PFSK-1 (cell line): Measurements from ENCODE around the gene SLC8A3.

ENCODE experiments used
- FOXP2 ChIP-seq: optimal IDR thresholded peaks from 2 replicates; pipeline ENCODE3; 2011; ENCODE audit warnings: borderline replicate concordance, control low read depth, inconsistent platforms; ENCODE audit not compliant: insufficient read depth; ENCODE audit errors: extremely low read length, extremely low read depth
- POLR2AphosphoS5 ChIP-seq: IDR thresholded peaks from 2 replicates; pipeline ENCODE4 v1.6.1; 2012; ENCODE audit warnings: low read depth, mild to moderate bottlenecking, control low read depth, low read length, moderate library complexity
- REST ChIP-seq, 2 experiments: IDR thresholded peaks; 2 replicates each; pipeline versions ENCODE4 v1.6.1 to v1.8.0; 2011 to 2012; ENCODE audit warnings: low read depth in 2 of 2, low read length in 2 of 2, control low read depth in 1 of 2, inconsistent platforms in 1 of 2, mild to moderate bottlenecking in 1 of 2, moderate library complexity in 1 of 2; ENCODE audit not compliant: insufficient read depth in 1 of 2
- SIN3A ChIP-seq: IDR thresholded peaks from 2 replicates; pipeline ENCODE4 v1.6.1; 2012; ENCODE audit warnings: mild to moderate bottlenecking, low read length, moderate library complexity, borderline replicate concordance; ENCODE audit not compliant: insufficient read depth
- TAF1 ChIP-seq: IDR thresholded peaks from 2 replicates; pipeline ENCODE4 v1.6.1; 2012; ENCODE audit warnings: low read length, control low read depth, borderline replicate concordance; ENCODE audit not compliant: insufficient read depth

SLC8A3 gene

GRCh38 chr14:70152704-70153103, 36.0 kb downstream of the SLC8A3 start:
- TF ChIP-seq FOXP2 (no peak), REST (IDR thresholded peaks at IDR 0.05; ENCODE audit: insufficient read depth in 1 of 2, low read depth in 2 of 2, low read length in 2 of 2) (no peak), TAF1 (no peak), SIN3A (no peak), POLR2AphosphoS5 (no peak)

GRCh38 chr14:70152081-70152480, 36.7 kb downstream of the SLC8A3 start:
- TF ChIP-seq SIN3A = no peak
- no peak for TF ChIP-seq TAF1
- no peak for TF ChIP-seq FOXP2
- no peak for TF ChIP-seq POLR2AphosphoS5
- no peak for TF ChIP-seq REST (IDR thresholded peaks at IDR 0.05; ENCODE audit: insufficient read depth in 1 of 2, low read depth in 2 of 2, low read length in 2 of 2)

- TF ChIP-seq TAF1 (no peak), SIN3A (no peak), FOXP2 (no peak), REST (IDR thresholded peaks at IDR 0.05; ENCODE audit: insufficient read depth in 1 of 2, low read depth in 2 of 2, low read length in 2 of 2) (no peak), POLR2AphosphoS5 (no peak)
These were observed 39.1 kb downstream of the SLC8A3 start for GRCh38 chr14:70149596-70150165.

DNA sequence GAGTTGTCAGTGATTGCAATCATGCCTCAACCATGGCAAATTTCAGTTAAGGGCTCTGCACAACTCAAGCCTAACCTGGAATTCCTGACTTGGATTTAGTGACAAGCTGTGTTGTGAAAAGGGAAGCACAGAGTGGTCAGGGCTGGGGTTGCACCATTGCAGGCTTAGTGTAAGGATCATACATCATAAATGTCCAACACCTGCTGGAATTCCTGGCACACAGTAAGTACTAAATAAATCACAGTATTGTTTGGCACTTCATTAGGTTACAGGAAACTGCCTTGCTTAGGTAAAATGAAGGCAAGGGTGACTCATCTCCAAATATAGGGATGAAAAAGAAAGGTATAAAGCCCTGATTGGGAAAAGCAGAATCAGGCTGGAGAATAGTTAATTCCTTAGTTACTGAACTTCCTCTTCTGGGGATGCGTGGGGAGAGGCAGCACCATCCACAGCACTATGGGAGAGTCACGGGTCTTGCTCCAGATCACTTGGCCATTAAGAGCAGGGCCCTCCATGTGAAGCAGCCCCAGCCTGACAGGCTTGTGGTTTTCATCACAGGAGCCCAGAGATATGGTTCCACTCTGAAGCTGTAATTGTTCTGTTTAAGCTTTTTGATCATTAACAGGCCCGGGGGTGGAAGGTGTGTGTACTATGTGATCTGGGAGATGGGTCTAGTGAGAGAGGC, 39.7 kb downstream of the SLC8A3 start:
- no peak for TF ChIP-seq SIN3A
- no peak for TF ChIP-seq REST (IDR thresholded peaks at IDR 0.05; ENCODE audit: insufficient read depth in 1 of 2, low read depth in 2 of 2, low read length in 2 of 2)
- TF ChIP-seq FOXP2 = no peak
- no peak for TF ChIP-seq TAF1
- no peak for TF ChIP-seq POLR2AphosphoS5

DNA sequence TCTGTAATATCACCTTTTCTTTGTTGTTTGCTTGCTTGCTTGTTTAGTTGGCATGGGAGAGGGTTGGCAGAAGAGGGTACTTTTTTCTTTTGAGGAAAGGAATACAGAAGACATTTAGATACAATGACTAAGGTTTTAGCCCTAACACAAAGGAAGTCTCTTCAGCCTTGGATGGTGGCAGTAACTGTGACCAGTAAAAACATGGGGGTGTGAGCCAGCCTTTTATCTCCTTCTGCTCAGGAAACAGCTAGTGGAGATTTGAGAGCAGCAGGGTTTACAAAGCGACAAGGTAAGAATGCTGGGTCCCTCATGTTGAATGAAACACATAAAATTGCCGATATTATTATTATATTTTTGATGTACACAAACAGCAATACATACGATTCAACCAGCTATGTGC, 40.4 kb downstream of the SLC8A3 start:
- TF ChIP-seq POLR2AphosphoS5 = no peak
- TF ChIP-seq FOXP2 = no peak
- no peak for TF ChIP-seq REST (IDR thresholded peaks at IDR 0.05; ENCODE audit: insufficient read depth in 1 of 2, low read depth in 2 of 2, low read length in 2 of 2)
- TF ChIP-seq TAF1 = no peak
- no peak for TF ChIP-seq SIN3A
